ENCODE measurements around the gene RNF146. TPM values are rescaled to one million over a fixed set of nuclear protein-coding genes. Genes with fewer than 3 reads are reported as not detected.
A peak's percentile ranks its signal among the peaks of the same experiment; 100 is the strongest.

Gene RNF146
- total and polyA plus RNA-seq, 9 of the 15 experiments (the other 6 are each of a cell fraction or from before 2014, with no cell fraction given), result 8.4 to 30.5 (median 17.5) TPM

DNA sequence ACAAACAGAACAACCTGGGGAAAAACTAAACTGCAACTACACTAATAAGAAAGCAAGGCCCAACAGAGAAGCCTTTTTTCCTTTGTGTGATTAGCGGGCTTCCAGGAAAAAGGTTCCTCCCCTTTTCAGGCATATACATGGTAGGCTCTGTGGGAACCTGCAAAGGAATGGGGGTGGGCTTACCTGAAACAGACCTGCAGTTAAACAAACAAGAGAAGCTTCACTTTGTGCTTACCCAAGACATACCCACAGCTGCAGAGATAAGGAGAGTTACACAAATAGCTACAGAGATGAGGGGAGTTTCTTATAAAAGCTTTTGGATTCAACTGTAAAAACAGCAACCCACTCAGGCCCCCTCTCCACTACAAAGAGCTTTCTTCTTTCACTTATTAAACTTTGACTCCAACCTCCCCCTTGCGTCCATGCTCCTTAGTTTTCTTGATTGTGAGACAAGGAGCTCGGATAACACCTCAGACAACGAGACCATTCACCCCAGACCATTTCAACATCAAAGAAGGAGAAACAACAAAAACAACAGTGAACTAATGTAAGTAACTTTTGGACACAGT, 30.9 kb downstream of the RNF146 start:
- intact Hi-C loops (cut with micrococcal nuclease) (no loop called here), in situ Hi-C loops (cut with MboI) (no loop called here)
- H3K9me3 ChIP-seq (replicated peaks; ENCODE audit: control insufficient read depth, insufficient read depth, low read depth, low read length), result no peaks in the 10 kb centered on the region
- CTCF ChIA-PET (ENCODE audit: low intra/inter-chr PET ratio), result no interaction called here
- WGBS (ENCODE audit: insufficient coverage, low coverage, missing lambda C conversion rate), result 82% methylated on average over 4 of the region's 4 CpGs
- no peaks in the 10 kb centered on the region for H3K27me3 ChIP-seq (ENCODE audit: control insufficient read depth in 2 of 2, insufficient read depth in 2 of 2, low read length in 2 of 2)
- no peaks in the 10 kb centered on the region; the same call in 1 of the 2 replicates for H4K20me1 ChIP-seq (replicated peaks; ENCODE audit: control insufficient read depth, insufficient read depth, low read length)
- no peaks in the 10 kb centered on the region for H3K4me1 ChIP-seq (replicated peaks in 1 of 2; ENCODE audit: control insufficient read depth in 2 of 2, insufficient read depth in 2 of 2, low read length in 2 of 2)
- FAIRE-seq (peak; percentile 59), ATAC-seq (peak; percentile 42; the same call in 2 of the 3 replicates), DNase-seq (ENCODE audit: extremely low read depth in 1 of 4, low spot score in 3 of 4) (no peak)
- H3K27ac ChIP-seq (ENCODE audit: extremely low read depth, low read depth, low read length), result no peak overlapping the region
- no TSS peak for BruUV-seq (replicated peaks)
- H3K4me2 ChIP-seq (ENCODE audit: insufficient read depth, low read length), result no peak overlapping the region
- H3K9me1 ChIP-seq (ENCODE audit: control insufficient read depth, insufficient read depth, low read length), result no peaks in the 10 kb centered on the region
- no peak overlapping the region for H2AFZ ChIP-seq (ENCODE audit: low read depth, low read length)
- H3K79me2 ChIP-seq (ENCODE audit: control insufficient read depth, insufficient read depth, low read length), result peaks cover 10% of the 10 kb centered on the region; the same call in 2 of the 3 replicates
- H3K9ac ChIP-seq (ENCODE audit: insufficient read depth in 1 of 2, low read depth in 2 of 2, low read length in 2 of 2), result no peak overlapping the region
- H3K4me3 ChIP-seq, result no peak overlapping the region
- TF ChIP-seq, protein P1, sequence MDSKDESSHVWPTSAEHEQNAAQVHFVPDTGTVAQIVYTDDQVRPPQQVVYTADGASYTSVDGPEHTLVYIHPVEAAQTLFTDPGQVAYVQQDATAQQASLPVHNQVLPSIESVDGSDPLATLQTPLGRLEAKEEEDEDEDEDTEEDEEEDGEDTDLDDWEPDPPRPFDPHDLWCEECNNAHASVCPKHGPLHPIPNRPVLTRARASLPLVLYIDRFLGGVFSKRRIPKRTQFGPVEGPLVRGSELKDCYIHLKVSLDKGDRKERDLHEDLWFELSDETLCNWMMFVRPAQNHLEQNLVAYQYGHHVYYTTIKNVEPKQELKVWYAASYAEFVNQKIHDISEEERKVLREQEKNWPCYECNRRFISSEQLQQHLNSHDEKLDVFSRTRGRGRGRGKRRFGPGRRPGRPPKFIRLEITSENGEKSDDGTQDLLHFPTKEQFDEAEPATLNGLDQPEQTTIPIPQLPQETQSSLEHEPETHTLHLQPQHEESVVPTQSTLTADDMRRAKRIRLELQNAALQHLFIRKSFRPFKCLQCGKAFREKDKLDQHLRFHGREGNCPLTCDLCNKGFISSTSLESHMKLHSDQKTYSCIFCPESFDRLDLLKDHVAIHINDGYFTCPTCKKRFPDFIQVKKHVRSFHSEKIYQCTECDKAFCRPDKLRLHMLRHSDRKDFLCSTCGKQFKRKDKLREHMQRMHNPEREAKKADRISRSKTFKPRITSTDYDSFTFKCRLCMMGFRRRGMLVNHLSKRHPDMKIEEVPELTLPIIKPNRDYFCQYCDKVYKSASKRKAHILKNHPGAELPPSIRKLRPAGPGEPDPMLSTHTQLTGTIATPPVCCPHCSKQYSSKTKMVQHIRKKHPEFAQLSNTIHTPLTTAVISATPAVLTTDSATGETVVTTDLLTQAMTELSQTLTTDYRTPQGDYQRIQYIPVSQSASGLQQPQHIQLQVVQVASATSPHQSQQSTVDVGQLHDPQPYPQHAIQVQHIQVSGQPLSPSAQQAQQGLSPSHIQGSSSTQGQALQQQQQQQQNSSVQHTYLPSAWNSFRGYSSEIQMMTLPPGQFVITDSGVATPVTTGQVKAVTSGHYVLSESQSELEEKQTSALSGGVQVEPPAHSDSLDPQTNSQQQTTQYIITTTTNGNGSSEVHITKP (IDR thresholded peaks at IDR 0.05; ENCODE audit: partially characterized antibody), result peak; percentile 11
- no peak for TF ChIP-seq ZNF263 (CRISPR knock-in tag; IDR thresholded peaks at IDR 0.05; ENCODE audit: borderline replicate concordance)
- POLR2A ChIA-PET, result interaction anchor here (0.9 kb wide), 1 partner anchor 241 kb away, joined by 3 read pairs; no protein-coding TSS in a partner anchor
- peaks cover 22% of the 10 kb centered on the region; the same call in 2 of the 3 replicates for H3K36me3 ChIP-seq (ENCODE audit: control insufficient read depth, insufficient read depth, low read length)
